GM21528 (cell line): ENCODE results near the gene ICAM4.
"Not testable (repeated sequence)": the region's sequence is repeated elsewhere in the genome, so short reads cannot be mapped to it uniquely, and the experiment has no call there.

Source experiments
- ATAC-seq: cut with Tn5 transposase; IDR thresholded peaks from one replicate; pipeline ENCODE4 v1.9.1; 2021; ENCODE audit warnings: mild to moderate bottlenecking, moderate library complexity; ENCODE audit not compliant: unreplicated experiment, low FRiP score

The ICAM4 gene

GRCh38 chr19:10268071-10268470 lies 18.7 kb upstream of the ICAM4 start:
- ATAC-seq, result no peak

GRCh38 chr19:10269333-10270179 lies 17.2 kb upstream of the ICAM4 start:
- peak; percentile 42 for ATAC-seq

- peak; percentile 27 for ATAC-seq
Measured at GRCh38 chr19:10270180-10270615, 16.6 kb upstream of the ICAM4 start.

DNA sequence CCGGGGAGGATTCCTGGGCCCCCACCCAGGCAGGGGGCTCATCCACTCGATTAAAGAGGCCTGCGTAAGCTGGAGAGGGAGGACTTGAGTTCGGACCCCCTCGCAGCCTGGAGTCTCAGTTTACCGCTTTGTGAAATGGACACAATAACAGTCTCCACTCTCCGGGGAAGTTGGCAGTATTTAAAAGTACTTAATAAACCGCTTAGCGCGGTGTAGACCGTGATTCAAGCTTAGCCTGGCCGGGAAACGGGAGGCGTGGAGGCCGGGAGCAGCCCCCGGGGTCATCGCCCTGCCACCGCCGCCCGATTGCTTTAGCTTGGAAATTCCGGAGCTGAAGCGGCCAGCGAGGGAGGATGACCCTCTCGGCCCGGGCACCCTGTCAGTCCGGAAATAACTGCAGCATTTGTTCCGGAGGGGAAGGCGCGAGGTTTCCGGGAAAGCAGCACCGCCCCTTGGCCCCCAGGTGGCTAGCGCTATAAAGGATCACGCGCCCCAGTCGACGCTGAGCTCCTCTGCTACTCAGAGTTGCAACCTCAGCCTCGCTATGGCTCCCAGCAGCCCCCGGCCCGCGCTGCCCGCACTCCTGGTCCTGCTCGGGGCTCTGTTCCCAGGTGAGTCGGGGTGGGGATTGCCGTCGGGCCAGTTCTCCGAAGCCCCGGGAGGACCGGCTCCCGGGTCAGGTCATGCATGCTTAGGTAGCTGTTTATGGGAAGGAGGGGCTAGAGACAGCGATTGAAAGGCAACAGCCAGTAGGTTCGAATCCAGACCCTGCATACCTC lies 15.9 kb upstream of the ICAM4 start, which contains the start of gene ICAM1:
Gene ICAM1 (plus strand): TSS at position 505 of the 779 bp plus-strand sequence. CDS start 40 bp downstream, at position 545.
- ATAC-seq, result peak; percentile 53

GRCh38 chr19:10271543-10272086 lies 15.1 kb upstream of the ICAM4 start:
- peak; percentile 7 for ATAC-seq

DNA sequence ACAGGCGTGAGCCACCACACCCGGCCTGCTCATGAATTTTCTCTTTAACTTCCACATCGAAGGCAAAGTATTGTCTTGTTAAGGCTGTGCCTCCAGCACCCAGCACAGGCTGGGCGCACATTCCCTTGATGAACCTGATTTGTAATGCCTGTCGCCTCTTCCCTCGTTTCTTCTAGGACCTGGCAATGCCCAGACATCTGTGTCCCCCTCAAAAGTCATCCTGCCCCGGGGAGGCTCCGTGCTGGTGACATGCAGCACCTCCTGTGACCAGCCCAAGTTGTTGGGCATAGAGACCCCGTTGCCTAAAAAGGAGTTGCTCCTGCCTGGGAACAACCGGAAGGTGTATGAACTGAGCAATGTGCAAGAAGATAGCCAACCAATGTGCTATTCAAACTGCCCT lies 12.2 kb upstream of the ICAM4 start:
- ATAC-seq, result no peak

DNA sequence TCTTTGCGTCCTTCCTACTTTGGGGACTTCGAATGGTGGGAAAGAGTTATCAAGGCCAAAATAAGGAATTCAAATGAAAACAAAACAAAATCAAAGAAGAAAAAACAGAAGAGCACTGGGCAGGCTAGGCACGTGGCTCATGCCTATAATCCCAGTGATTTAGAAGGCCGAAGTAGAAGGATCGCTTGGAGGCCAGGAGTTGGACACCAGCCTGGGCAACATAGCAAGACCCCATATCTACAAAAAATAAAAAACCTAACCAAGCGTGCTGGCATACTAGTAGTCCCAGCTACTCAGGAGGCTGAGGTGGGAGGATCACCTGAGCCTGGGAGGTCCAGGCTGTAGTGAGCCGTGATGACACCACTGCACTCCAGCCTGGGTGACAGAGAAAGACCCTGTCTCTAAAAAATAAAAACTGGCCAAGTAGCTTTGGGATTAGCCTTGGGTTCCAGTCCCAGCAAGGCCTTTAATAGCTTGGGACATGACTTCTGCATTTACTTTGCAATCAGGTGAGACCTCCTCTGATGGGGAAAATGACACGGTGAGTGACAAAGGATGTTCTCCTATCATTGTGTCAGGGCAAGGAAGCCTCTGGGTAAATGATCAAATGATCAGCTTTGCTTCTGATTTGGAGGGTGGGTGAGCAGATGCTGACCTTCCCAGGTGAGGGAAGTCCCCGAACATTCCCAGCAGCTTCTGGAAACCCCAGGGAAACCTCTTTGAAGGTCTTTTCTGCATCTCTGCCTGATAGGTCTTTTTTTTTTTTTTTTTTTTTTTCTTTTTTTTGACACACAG lies 8.8 kb upstream of the ICAM4 start:
- ATAC-seq, result no peak

GRCh38 chr19:10278935-10279334 lies 7.8 kb upstream of the ICAM4 start:
- no peak for ATAC-seq

GRCh38 chr19:10279737-10280442 lies 6.9 kb upstream of the ICAM4 start:
- no peak for ATAC-seq

DNA sequence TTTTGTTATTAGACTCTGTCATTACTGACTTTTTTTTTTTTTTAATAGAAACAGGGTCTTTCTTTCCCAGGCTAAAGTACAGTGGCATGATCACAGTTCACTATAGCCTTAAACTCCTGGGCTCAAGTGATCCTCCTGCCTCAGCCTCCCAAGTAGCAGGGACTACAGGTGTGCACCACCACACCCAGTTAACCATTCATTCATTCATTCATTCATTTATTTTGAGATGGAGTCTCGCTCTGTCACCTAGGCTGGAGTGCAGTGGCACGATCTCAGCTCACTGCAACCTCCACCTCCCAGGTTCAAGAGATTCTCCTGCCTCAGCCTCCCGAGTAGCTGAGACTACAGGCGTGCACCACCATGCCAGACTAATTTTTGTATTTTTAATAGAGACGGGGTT lies 4.7 kb upstream of the ICAM4 start:
- not testable (repeated sequence) for ATAC-seq

DNA sequence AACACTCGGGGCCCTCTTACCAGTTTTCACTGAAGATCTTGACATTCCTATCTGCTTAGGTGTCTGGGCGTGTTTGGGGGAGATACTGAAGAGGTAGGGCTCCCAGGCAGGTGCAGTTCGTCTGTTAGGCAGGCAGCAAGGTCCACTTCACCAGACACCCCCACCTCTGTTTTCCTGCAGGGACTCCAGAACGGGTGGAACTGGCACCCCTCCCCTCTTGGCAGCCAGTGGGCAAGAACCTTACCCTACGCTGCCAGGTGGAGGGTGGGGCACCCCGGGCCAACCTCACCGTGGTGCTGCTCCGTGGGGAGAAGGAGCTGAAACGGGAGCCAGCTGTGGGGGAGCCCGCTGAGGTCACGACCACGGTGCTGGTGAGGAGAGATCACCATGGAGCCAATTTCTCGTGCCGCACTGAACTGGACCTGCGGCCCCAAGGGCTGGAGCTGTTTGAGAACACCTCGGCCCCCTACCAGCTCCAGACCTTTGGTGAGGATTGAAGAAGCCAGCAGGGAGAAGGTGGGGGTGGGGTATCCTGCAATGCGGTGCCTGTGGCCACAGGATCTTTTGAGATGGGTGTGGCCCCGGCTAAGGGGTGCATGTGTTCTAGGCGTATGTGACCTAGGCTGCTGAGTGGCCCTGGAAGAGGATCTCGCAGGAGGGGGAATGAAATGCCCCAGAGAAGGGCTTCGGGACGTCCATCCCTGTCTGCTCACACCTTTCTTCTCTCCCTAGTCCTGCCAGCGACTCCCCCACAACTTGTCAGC lies 3.3 kb upstream of the ICAM4 start:
- ATAC-seq, result no peak

- no peak for ATAC-seq
Measured at GRCh38 chr19:10284065-10284959, 2.4 kb upstream of the ICAM4 start.

GRCh38 chr19:10284960-10285278 lies 1.8 kb upstream of the ICAM4 start:
- no peak for ATAC-seq

DNA sequence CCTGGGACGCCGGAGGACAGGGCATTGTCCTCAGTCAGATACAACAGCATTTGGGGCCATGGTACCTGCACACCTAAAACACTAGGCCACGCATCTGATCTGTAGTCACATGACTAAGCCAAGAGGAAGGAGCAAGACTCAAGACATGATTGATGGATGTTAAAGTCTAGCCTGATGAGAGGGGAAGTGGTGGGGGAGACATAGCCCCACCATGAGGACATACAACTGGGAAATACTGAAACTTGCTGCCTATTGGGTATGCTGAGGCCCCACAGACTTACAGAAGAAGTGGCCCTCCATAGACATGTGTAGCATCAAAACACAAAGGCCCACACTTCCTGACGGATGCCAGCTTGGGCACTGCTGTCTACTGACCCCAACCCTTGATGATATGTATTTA lies 1.4 kb upstream of the ICAM4 start:
- no peak for ATAC-seq

GRCh38 chr19:10288662-10289166 lies 2.0 kb downstream of the ICAM4 start:
- ATAC-seq, result no peak

- no peak for ATAC-seq
Measured at GRCh38 chr19:10289167-10289835, 2.5 kb downstream of the ICAM4 start.

GRCh38 chr19:10289836-10290356 lies 3.1 kb downstream of the ICAM4 start, which contains the start of gene ICAM5:
TSS of gene ICAM5 (plus strand) at chr19:10289952. CDS start at chr19:10290044, 92 bp downstream.
- no peak for ATAC-seq
